ENCODE results near the gene CBFB.
"Not testable (repeated sequence)": the region's sequence is repeated elsewhere in the genome, so short reads cannot be mapped to it uniquely, and the experiment has no call there.

CBFB gene

GRCh38 chr16:67017421-67017750 lies 11.6 kb upstream of the CBFB start:
- DNase-seq: no peak

- DNase-seq: peak; percentile 97
These were observed 11.0 kb upstream of the CBFB start for GRCh38 chr16:67017810-67018488.

- no peak for DNase-seq
These were observed 9.8 kb upstream of the CBFB start for GRCh38 chr16:67019171-67019570.

- DNase-seq: no peak
These were observed 7.6 kb upstream of the CBFB start for GRCh38 chr16:67021321-67021720.

- peak; percentile 50 for DNase-seq
These were observed 6.3 kb upstream of the CBFB start for GRCh38 chr16:67022531-67023214.

- DNase-seq: no peak
These were observed 5.3 kb upstream of the CBFB start for GRCh38 chr16:67023689-67024088.

GRCh38 chr16:67024384-67025209 lies 4.4 kb upstream of the CBFB start:
- no peak for DNase-seq

- DNase-seq: no peak
These were observed 3.8 kb upstream of the CBFB start for GRCh38 chr16:67025210-67025550.

- DNase-seq: no peak
These were observed 2.4 kb upstream of the CBFB start for GRCh38 chr16:67026570-67026969.

GRCh38 chr16:67027046-67027445 lies 1.9 kb upstream of the CBFB start:
- DNase-seq: no peak

- DNase-seq: no peak
These were observed 718 bp upstream of the CBFB start for GRCh38 chr16:67028167-67028695.

- no peak for DNase-seq
These were observed 526 bp downstream of the CBFB start for GRCh38 chr16:67029254-67030096.

GRCh38 chr16:67030221-67030962 lies 1.4 kb downstream of the CBFB start:
- DNase-seq: no peak

- DNase-seq: peak; percentile 24
These were observed 5.5 kb downstream of the CBFB start for GRCh38 chr16:67034487-67034886.

- DNase-seq: no peak
These were observed 6.4 kb downstream of the CBFB start for GRCh38 chr16:67035364-67035763.

GRCh38 chr16:67036323-67036741 lies 7.4 kb downstream of the CBFB start:
- no peak for DNase-seq

- no peak for DNase-seq
These were observed 10.5 kb downstream of the CBFB start for GRCh38 chr16:67039260-67040020.

- no peak for DNase-seq
These were observed 11.2 kb downstream of the CBFB start for GRCh38 chr16:67040166-67040565.

- no peak for DNase-seq
These were observed 12.0 kb downstream of the CBFB start for GRCh38 chr16:67040906-67041305.

- not testable (repeated sequence) for DNase-seq
These were observed 12.6 kb downstream of the CBFB start for GRCh38 chr16:67041520-67041919.

- DNase-seq: no peak
These were observed 14.5 kb downstream of the CBFB start for GRCh38 chr16:67043420-67043819.
